DND-41 (cell line): Measurements from ENCODE around the gene HLA-DMB.

Experiments
- EZH2 ChIP-seq: IDR thresholded peaks from 3 replicates; pipeline ENCODE4 v1.6.1; 2012; ENCODE audit warnings: borderline replicate concordance, low read depth, mild to moderate bottlenecking, moderate library complexity, low read length, inconsistent platforms; ENCODE audit not compliant: severe bottlenecking
- TF ChIP-seq, protein P1 (sequence below): IDR thresholded peaks from 2 replicates; pipeline ENCODE4 v1.5.1; 2012; ENCODE audit warnings: borderline replicate concordance, low read length, moderate library complexity, mild to moderate bottlenecking; ENCODE audit not compliant: poor library complexity, severe bottlenecking; ENCODE audit errors: extremely low read depth

DNA sequence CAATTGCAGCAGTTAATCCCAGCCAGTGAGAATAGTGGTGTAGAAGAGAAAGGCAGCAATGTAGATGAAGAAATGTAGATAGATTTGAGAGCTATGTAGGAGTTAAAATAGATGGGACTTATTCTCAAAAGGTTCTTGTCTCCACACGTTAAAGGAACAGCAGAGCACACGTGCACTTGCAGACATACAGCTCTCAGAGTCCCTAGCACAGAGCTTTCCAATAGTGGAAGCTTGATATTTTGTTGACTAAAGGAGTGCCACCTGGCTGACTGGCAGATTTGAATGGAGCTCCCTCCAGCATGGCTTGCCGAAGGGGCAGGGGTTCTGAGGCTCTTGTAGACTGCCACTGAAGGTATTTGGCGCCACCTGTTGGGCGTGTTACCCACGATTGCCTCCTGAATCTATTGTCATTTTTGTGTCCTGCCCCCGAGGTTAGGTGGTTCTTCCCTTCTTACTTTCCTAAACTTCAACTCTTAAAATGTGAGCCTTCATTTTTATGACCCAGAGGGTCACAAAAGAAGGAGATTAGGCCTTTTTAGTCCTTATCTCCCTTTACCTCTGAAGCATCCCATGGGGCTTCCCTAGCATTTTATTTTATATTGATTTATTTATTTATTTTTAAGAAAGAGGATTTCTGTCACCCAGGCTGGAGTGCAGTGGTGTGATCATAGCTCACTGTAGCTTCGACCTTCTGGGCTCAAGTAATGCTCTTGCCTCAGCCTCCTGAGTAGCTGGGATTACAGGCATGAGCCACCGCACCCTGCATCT lies 44.0 kb upstream of the HLA-DMB start:
- TF ChIP-seq, protein P1, sequence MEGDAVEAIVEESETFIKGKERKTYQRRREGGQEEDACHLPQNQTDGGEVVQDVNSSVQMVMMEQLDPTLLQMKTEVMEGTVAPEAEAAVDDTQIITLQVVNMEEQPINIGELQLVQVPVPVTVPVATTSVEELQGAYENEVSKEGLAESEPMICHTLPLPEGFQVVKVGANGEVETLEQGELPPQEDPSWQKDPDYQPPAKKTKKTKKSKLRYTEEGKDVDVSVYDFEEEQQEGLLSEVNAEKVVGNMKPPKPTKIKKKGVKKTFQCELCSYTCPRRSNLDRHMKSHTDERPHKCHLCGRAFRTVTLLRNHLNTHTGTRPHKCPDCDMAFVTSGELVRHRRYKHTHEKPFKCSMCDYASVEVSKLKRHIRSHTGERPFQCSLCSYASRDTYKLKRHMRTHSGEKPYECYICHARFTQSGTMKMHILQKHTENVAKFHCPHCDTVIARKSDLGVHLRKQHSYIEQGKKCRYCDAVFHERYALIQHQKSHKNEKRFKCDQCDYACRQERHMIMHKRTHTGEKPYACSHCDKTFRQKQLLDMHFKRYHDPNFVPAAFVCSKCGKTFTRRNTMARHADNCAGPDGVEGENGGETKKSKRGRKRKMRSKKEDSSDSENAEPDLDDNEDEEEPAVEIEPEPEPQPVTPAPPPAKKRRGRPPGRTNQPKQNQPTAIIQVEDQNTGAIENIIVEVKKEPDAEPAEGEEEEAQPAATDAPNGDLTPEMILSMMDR, result peak; percentile 94
- no peak for TF ChIP-seq EZH2
